ENCODE measurements around the gene AIMP1.

DNA sequence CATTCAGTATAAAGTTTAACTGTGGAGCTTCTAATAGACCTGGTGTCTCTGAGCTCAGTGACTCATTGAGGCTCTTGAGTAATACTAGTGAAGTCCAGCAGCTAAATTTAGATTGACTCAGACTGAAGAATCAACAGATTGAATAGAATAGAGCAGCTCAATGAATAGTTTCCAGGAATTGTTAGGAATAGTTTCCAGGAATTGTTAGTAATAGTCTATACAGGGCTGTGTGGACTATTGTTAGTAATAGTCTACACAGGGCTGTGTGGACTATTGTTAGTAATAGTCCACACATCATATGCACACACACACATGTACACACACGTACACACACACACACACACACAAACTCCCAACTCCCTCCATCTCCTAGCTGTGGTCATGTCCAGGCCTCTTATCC, 49.3 kb downstream of the AIMP1 start:
- no peak for TF ChIP-seq EP300 (IDR thresholded peaks at IDR 0.05)
- TF ChIP-seq, protein P1, sequence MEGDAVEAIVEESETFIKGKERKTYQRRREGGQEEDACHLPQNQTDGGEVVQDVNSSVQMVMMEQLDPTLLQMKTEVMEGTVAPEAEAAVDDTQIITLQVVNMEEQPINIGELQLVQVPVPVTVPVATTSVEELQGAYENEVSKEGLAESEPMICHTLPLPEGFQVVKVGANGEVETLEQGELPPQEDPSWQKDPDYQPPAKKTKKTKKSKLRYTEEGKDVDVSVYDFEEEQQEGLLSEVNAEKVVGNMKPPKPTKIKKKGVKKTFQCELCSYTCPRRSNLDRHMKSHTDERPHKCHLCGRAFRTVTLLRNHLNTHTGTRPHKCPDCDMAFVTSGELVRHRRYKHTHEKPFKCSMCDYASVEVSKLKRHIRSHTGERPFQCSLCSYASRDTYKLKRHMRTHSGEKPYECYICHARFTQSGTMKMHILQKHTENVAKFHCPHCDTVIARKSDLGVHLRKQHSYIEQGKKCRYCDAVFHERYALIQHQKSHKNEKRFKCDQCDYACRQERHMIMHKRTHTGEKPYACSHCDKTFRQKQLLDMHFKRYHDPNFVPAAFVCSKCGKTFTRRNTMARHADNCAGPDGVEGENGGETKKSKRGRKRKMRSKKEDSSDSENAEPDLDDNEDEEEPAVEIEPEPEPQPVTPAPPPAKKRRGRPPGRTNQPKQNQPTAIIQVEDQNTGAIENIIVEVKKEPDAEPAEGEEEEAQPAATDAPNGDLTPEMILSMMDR (IDR thresholded peaks at IDR 0.05) = no peak
- TF ChIP-seq POLR2A (IDR thresholded peaks at IDR 0.05) = no peak

All from ovary (tissue), 3 donors.